Fibroblast of the aortic adventitia (primary cell): ENCODE measurements around the gene RASA2. TPM values are rescaled to one million over a fixed set of nuclear protein-coding genes. Genes with fewer than 3 reads are reported as not detected.
A peak's percentile ranks its signal among the peaks of the same experiment; 100 is the strongest.
"Not testable (repeated sequence)": the region's sequence is repeated elsewhere in the genome, so short reads cannot be mapped to it uniquely, and the experiment has no call there.

ENCODE experiments used
- DNase-seq: peaks from one replicate; pipeline ENCODE4 v3.0.0-alpha.2; 2010; ENCODE audit warnings: low read depth
- H3K4me3 ChIP-seq: 2 replicates; pipeline ENCODE4 v1.5.1; 2011; ENCODE audit warnings: low read depth, mild to moderate bottlenecking, control low read depth, low read length, moderate library complexity
- CTCF ChIP-seq: IDR thresholded peaks from 2 replicates; pipeline ENCODE4 v1.5.1; 2011; ENCODE audit warnings: mild to moderate bottlenecking, low read length, control low read depth, inconsistent platforms; ENCODE audit not compliant: insufficient read depth
- total RNA-seq: library from RNA; depleted of rRNA; stranded (reverse); fragments of >200 nt; gene quantifications from 2 replicates; pipeline ENCODE4 v1.2.3, GENCODE V29; 2012; ENCODE audit warnings: low replicate concordance

RASA2 gene
- total RNA-seq, 1 donor: 28.9 TPM

DNA sequence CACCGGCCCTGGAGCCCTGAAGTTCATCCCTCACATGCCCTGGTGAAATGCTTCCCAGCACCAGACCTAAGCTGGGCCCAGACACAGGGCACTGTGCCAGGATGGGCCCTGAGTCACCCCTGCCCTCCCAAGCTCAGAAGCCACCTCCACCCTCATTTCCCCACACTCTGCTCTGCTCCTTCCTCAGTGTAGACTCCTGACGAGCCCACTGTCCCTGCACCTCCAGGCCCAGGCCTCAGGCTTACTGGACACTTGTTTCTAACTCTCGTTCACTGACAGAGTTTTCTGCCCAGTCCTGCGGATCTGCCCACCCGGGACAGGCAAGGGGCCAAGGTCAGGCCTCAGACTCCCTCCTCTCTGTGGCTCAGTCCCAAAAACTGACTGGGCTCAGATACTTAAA lies 138.7 kb downstream of the RASA2 start:
- H3K4me3 ChIP-seq: no peak overlapping the region
- TF ChIP-seq CTCF: no peak
- peak; percentile 57 for DNase-seq

DNA sequence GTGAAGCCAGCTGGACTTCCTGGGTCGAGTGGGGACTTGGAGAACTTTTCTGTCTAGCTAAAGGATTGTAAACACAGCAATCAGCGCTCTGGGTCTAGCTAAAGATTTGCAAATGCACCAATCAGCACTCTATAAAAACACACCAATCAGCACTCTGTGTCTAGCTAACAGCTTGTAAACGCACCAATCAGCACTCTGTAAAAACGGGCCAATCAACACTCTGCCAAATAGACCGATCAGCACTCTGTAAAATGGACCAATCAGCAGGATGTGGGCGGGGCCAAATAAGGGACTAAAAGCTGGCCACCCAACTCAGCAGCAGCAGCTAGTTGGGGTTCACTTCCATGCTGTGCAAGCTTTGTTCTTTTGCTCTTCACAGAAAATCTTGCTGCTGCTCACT lies 141.5 kb downstream of the RASA2 start:
- DNase-seq, H3K4me3 ChIP-seq: not testable (repeated sequence)

GRCh38 chr3:141628868-141629441 lies 142.1 kb downstream of the RASA2 start:
- DNase-seq, H3K4me3 ChIP-seq: not testable (repeated sequence)

- H3K4me3 ChIP-seq: no peak overlapping the region
- no peak for DNase-seq
- TF ChIP-seq CTCF: no peak
Observed at GRCh38 chr3:141629976-141630375, 143.1 kb downstream of the RASA2 start.

DNA sequence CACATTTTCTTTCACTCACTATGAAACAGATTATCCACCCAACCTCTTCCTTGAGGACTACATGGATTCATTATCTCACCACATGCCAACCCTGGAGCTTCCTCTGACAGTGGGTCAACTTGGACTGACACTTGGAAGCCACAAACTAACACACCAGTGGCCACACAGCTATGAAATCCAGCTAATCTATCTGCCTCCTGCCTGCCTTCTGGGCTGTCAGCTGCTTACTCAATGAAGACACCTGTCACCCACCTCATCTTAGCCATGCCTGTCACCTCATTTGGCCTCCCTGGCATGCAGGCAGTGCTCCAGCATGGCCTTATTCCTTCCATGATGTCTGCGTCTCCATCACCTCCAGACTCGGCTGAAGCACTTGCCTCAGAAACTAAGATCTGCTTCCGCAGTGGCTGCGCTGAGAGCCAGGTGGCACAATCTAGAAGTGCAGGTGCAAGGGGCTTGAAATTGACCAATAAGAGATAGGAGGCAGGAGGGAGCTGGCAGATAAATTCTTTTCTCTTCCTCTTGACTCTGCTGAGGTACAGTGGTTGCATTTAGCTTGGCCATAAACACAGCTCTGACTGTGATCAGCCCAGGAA lies 146.1 kb downstream of the RASA2 start:
- H3K4me3 ChIP-seq: no peak overlapping the region
- TF ChIP-seq CTCF: no peak
- DNase-seq: no peak

GRCh38 chr3:141642215-141642614 lies 155.4 kb downstream of the RASA2 start:
- no peak for TF ChIP-seq CTCF
- DNase-seq: no peak
- no peak overlapping the region for H3K4me3 ChIP-seq

- DNase-seq: peak; percentile 76
- H3K4me3 ChIP-seq: no peak overlapping the region
- no peak for TF ChIP-seq CTCF
Observed at GRCh38 chr3:141643391-141643790, 156.6 kb downstream of the RASA2 start.

DNA sequence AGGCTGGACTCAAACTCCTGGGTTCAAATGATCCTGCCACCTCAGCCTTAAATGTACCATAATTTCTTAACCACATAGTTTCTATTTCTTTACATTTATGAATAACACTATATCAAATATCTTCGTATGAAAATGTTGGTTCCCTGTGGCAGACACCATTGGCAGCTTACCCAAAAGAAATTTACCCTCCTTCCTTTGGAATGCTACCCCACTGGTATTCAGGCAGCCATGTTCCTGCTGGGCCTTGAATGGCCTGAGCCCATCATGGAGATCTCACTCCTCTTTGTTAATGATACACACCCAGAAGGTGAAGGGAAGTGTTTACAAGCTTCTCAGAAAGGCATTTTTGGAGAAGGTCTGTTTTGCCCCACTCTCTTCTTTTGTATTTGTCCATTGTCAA lies 157.0 kb downstream of the RASA2 start:
- H3K4me3 ChIP-seq: no peak overlapping the region
- TF ChIP-seq CTCF: no peak
- DNase-seq: no peak
